IMR-90 (cell line): Measurements from ENCODE around the gene NALCN. TPM values are rescaled to one million over a fixed set of nuclear protein-coding genes. Genes with fewer than 3 reads are reported as not detected.

ENCODE experiments used
- ATAC-seq: fragments of 200-7000 bp; cut with Tn5 transposase; 2 replicates; pipeline ENCODE4 v1.9.1; 2020; ENCODE audit warnings: low read depth, mild to moderate bottlenecking, moderate library complexity
- BruUV-seq: library from RNA; stranded (reverse); fragments of 400-500 nt; replicated peaks from 2 replicates; lab custom pipeline; 2021; lab: Mats Ljungman, UMichigan
- CTCF ChIA-PET: fragments of 300-600 bp; formaldehyde crosslinking; extraction: SDS; loops from one replicate; lab custom pipeline; 2021; ENCODE audit warnings: antibody characterized with exemption; lab: Yijun Ruan, JAX
- POLR2A ChIA-PET: fragments of 300-600 bp; sonication (Branson Sonifier 250); formaldehyde crosslinking; loops from one replicate; lab custom pipeline; 2022; ENCODE audit warnings: antibody characterized with exemption; ENCODE audit not compliant: unreplicated experiment; lab: Charles Lee
- DNase-seq: peaks from one replicate; pipeline ENCODE4 v3.0.0; 2013
- H2AFZ ChIP-seq: replicated peaks from 2 replicates; pipeline ENCODE3; 2013; ENCODE audit warnings: low read length, mild to moderate bottlenecking; ENCODE audit not compliant: poor library complexity
- H2AK5ac ChIP-seq: 2 replicates; pipeline ENCODE4 v1.6.1; 2013; ENCODE audit warnings: low read depth, low read length, inconsistent platforms
- H2AK9ac ChIP-seq: replicated peaks from 2 replicates; pipeline ENCODE3; 2013; ENCODE audit warnings: mild to moderate bottlenecking, low read depth, low read length, moderate library complexity; ENCODE audit not compliant: poor library complexity
- H2BK120ac ChIP-seq: 2 replicates; pipeline ENCODE4 v1.6.1; 2013; ENCODE audit warnings: low read depth, low read length, inconsistent platforms
- H2BK15ac ChIP-seq: 3 replicates; pipeline ENCODE4 v1.6.1; 2013; ENCODE audit warnings: low read depth, low read length, inconsistent platforms
- H2BK20ac ChIP-seq: 2 replicates; pipeline ENCODE4 v1.6.1; 2013; ENCODE audit warnings: low read depth, mild to moderate bottlenecking, inconsistent platforms, low read length, moderate library complexity
- H2BK5ac ChIP-seq: 2 replicates; pipeline ENCODE4 v1.6.1; 2013; ENCODE audit warnings: mild to moderate bottlenecking, low read depth, low read length, inconsistent platforms; ENCODE audit not compliant: poor library complexity, severe bottlenecking
- H3K14ac ChIP-seq: replicated peaks from 2 replicates; pipeline ENCODE4 v1.6.1; 2013; ENCODE audit warnings: low read depth, low read length, inconsistent platforms
- H3K18ac ChIP-seq: 2 replicates; pipeline ENCODE4 v1.6.1; 2013; ENCODE audit warnings: low read depth, low read length, control low read depth
- H3K23ac ChIP-seq: 2 replicates; pipeline ENCODE4 v1.6.1; 2013; ENCODE audit warnings: low read depth, low read length, inconsistent platforms
- H3K27ac ChIP-seq: 2 replicates; pipeline ENCODE4 v1.5.1; 2013; ENCODE audit warnings: mild to moderate bottlenecking, control low read depth, low read length; ENCODE audit not compliant: insufficient read depth
- H3K27me3 ChIP-seq: 2 replicates; pipeline ENCODE4 v1.6.1; 2013; ENCODE audit warnings: low read length; ENCODE audit not compliant: control insufficient read depth, insufficient read depth
- H3K36me3 ChIP-seq: 2 replicates; pipeline ENCODE4 v1.6.1; 2013; ENCODE audit warnings: low read length, mixed read lengths; ENCODE audit not compliant: control insufficient read depth, insufficient read depth
- H3K4ac ChIP-seq: 2 replicates; pipeline ENCODE4 v1.6.1; 2013; ENCODE audit warnings: low read depth, low read length, inconsistent platforms
- H3K4me1 ChIP-seq: 2 replicates; pipeline ENCODE4 v1.6.1; 2013; ENCODE audit warnings: low read length, mixed read lengths; ENCODE audit not compliant: control insufficient read depth, insufficient read depth
- H3K4me2 ChIP-seq: 2 replicates; pipeline ENCODE4 v1.6.1; 2013; ENCODE audit warnings: low read depth, mild to moderate bottlenecking, control low read depth, low read length, moderate library complexity
- H3K4me3 ChIP-seq: 2 replicates; pipeline ENCODE4 v1.5.1; 2013; ENCODE audit warnings: low read depth, mild to moderate bottlenecking, control low read depth, low read length, moderate library complexity; ENCODE audit not compliant: insufficient read depth
- H3K56ac ChIP-seq: 2 replicates; pipeline ENCODE4 v1.6.1; 2013; ENCODE audit warnings: low read length, inconsistent platforms; ENCODE audit not compliant: insufficient read depth; ENCODE audit errors: extremely low read depth
- H3K79me1 ChIP-seq, 2 experiments: 2 replicates each; pipeline ENCODE4 v1.6.1; 2013; ENCODE audit warnings: low read length in 2 of 2, inconsistent platforms in 1 of 2, low read depth in 1 of 2
- H3K9ac ChIP-seq: 2 replicates; pipeline ENCODE4 v1.6.1; 2013; ENCODE audit warnings: low read depth, low read length, control low read depth
- H3K9me1 ChIP-seq: 2 replicates; pipeline ENCODE4 v1.6.1; 2013; ENCODE audit warnings: low read length, inconsistent platforms; ENCODE audit not compliant: insufficient read depth
- H3K9me3 ChIP-seq: 2 replicates; pipeline ENCODE4 v1.6.1; 2013; ENCODE audit warnings: low read length; ENCODE audit not compliant: control insufficient read depth, insufficient read depth
- H4K20me1 ChIP-seq: 2 replicates; pipeline ENCODE4 v1.6.1; 2013; ENCODE audit warnings: low read length, inconsistent platforms; ENCODE audit not compliant: insufficient read depth
- H4K5ac ChIP-seq: 2 replicates; pipeline ENCODE4 v1.6.1; 2013; ENCODE audit warnings: mild to moderate bottlenecking, low read depth, low read length, control low read depth
- H4K8ac ChIP-seq, 2 experiments: 2 replicates each; pipeline ENCODE4 v1.6.1; 2013; ENCODE audit warnings: low read depth in 2 of 2, low read length in 2 of 2, control low read depth in 1 of 2, inconsistent platforms in 1 of 2
- H4K91ac ChIP-seq: 2 replicates; pipeline ENCODE4 v1.6.1; 2013; ENCODE audit warnings: low read depth, low read length, inconsistent platforms; ENCODE audit not compliant: insufficient read depth
- BHLHE40 ChIP-seq: fragments of 150-350 bp; IDR thresholded peaks from 2 replicates; pipeline ENCODE4 v1.6.1; 2016; ENCODE audit warnings: mild to moderate bottlenecking, low read depth, low read length
- CEBPB ChIP-seq: IDR thresholded peaks from 2 replicates; pipeline ENCODE4 v1.6.1; 2012; ENCODE audit warnings: low read depth, low read length, improper control_type of control experiment
- ELK1 ChIP-seq: fragments of 150-350 bp; IDR thresholded peaks from 2 replicates; pipeline ENCODE4 v1.6.1; 2016; ENCODE audit warnings: low read depth, mild to moderate bottlenecking, low read length, moderate library complexity, borderline replicate concordance
- NFE2L2 ChIP-seq: fragments of 150-350 bp; IDR thresholded peaks from 2 replicates; pipeline ENCODE4 v1.6.1; 2016; ENCODE audit warnings: low read depth, mild to moderate bottlenecking, low read length
- POLR2A ChIP-seq: IDR thresholded peaks from 2 replicates; pipeline ENCODE4 v1.6.1; 2012; ENCODE audit warnings: mild to moderate bottlenecking, low read depth, low read length
- RAD21 ChIP-seq: IDR thresholded peaks from 2 replicates; pipeline ENCODE4 v1.6.1; 2012; ENCODE audit warnings: low read length, improper control_type of control experiment
- RCOR1 ChIP-seq: IDR thresholded peaks from 2 replicates; pipeline ENCODE4 v1.6.1; 2012; ENCODE audit warnings: mild to moderate bottlenecking, low read length, improper control_type of control experiment; ENCODE audit not compliant: insufficient replicate concordance
- RFX5 ChIP-seq: IDR thresholded peaks from 2 replicates; pipeline ENCODE4 v1.8.0; 2012; ENCODE audit warnings: low read depth, mild to moderate bottlenecking, low read length, moderate library complexity
- SMC3 ChIP-seq: fragments of 150-350 bp; IDR thresholded peaks from 2 replicates; pipeline ENCODE4 v1.6.1; 2016; ENCODE audit warnings: low read depth, mild to moderate bottlenecking, antibody characterized with exemption, low read length, moderate library complexity
- USF2 ChIP-seq: fragments of 150-350 bp; IDR thresholded peaks from 2 replicates; pipeline ENCODE4 v1.6.1; 2017; ENCODE audit warnings: mild to moderate bottlenecking, antibody characterized with exemption, low read length, low read depth
- WGBS, 2 experiments: methylation state at CpG; one replicate each; pipeline versions ENCODE4 v1.1.5 to v1.1.7; 2013; ENCODE audit warnings: missing lambda C conversion rate in 2 of 2; ENCODE audit not compliant: insufficient read length in 1 of 2; ENCODE audit errors: extremely low coverage in 2 of 2; 5-methylcytosine and 5-hydroxymethylcytosine counted together
- dilution Hi-C: fragments of 300-500 bp; cut with HindIII; formaldehyde crosslinking; loops from one replicate; pipeline ENCODE4 v1.14.3; 2018; ENCODE audit warnings: low sequenced_read_pairs; ENCODE audit not compliant: unreplicated experiment
- in situ Hi-C: fragments of 300-500 bp; cut with MboI; formaldehyde crosslinking; loops from 3 replicates; pipeline ENCODE4 v1.14.3; 2019; ENCODE audit warnings: low sequenced_read_pairs, inconsistent platforms, mixed read lengths
- intact Hi-C: fragments of 100-400 bp; cut with micrococcal nuclease; formaldehyde crosslinking; loops from 2 replicates; pipeline ENCODE4 v1.10.0; 2022
- polyA plus RNA-seq, 3 experiments: library from polyadenylated mRNA; depleted of rRNA; stranded (reverse); fragments of >200 nt; gene quantifications; 2 replicates each; pipeline ENCODE4 v1.2.3, GENCODE V29; 2012; ENCODE audit warnings: low replicate concordance in 1 of 3
- total RNA-seq: library from RNA; depleted of rRNA; stranded (reverse); fragments of >200 nt; gene quantifications from 2 replicates; pipeline ENCODE4 v1.2.3, GENCODE V29; 2012

NALCN gene
- total and polyA plus RNA-seq, 2 of the 4 experiments (the other 2 are of a cell fraction): 2.9 to 4.8 TPM

DNA sequence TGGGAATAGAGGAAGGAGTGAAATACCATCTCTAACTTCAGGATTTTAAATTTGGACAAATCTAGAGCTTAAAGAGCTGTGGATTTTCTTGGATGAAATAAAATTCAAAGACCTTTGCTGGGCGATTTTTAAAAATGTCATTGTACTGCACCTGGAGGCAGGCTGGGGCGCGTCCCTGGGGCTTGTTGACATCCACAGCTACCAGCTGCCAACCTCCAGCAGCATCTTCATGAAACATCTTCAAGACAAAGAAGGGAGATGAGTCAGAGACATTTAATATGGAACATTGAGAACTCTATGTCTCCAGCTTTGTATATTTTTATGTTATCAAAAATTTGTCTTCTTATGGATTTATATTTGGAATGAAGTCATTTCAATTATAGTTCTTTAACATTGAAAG is 132.5 kb downstream of the NALCN start:
- BruUV-seq: no TSS peak
- dilution Hi-C loops: no loop called here
- Histone ChIP-seq H3K4me2 (no peak overlapping the region), H2AK5ac (no peak overlapping the region), H3K36me3 (no peaks in the 10 kb centered on the region), H3K14ac (no peak overlapping the region), H2AK9ac (no peak overlapping the region), H3K23ac (no peak overlapping the region), H3K9ac (no peak overlapping the region), H3K9me3 (no peaks in the 10 kb centered on the region), H3K79me1 (no peaks in the 10 kb centered on the region), H3K56ac (no peak overlapping the region), H3K27me3 (no peaks in the 10 kb centered on the region), H2AFZ (no peak overlapping the region), H3K9me1 (no peaks in the 10 kb centered on the region), H2BK15ac (no peak overlapping the region), H4K20me1 (no peaks in the 10 kb centered on the region), H3K4me3 (no peak overlapping the region), H3K4ac (no peak overlapping the region), H2BK120ac (no peak overlapping the region), H3K4me1 (no peaks in the 10 kb centered on the region), H3K18ac (no peak overlapping the region), H4K91ac (no peak overlapping the region), H4K8ac (no peak overlapping the region), H4K5ac (no peak overlapping the region), H3K27ac (no peak overlapping the region), H2BK20ac (no peak overlapping the region), H2BK5ac (no peak overlapping the region)
- in situ Hi-C loops: no loop called here
- intact Hi-C loops: no loop called here
- TF ChIP-seq RFX5: no peak
- TF ChIP-seq RCOR1: no peak
- TF ChIP-seq BHLHE40: no peak
- TF ChIP-seq NFE2L2: no peak
- no peak for TF ChIP-seq CEBPB
- TF ChIP-seq POLR2A: no peak
- no peak for TF ChIP-seq USF2
- TF ChIP-seq ELK1: no peak
- TF ChIP-seq SMC3: no peak
- no peak for TF ChIP-seq RAD21
- ATAC-seq (no peak), DNase-seq (no peak)
- WGBS, 2 experiments: no CpG with 5 or more reads among the region's 3 CpGs
- CTCF ChIA-PET: no interaction called here
- POLR2A ChIA-PET: no interaction called here
